HG03354 (cell line): ENCODE data around the gene WDR31.
"Not testable (repeated sequence)": the region's sequence is repeated elsewhere in the genome, so short reads cannot be mapped to it uniquely, and the experiment has no call there.

Source experiments
- ATAC-seq: cut with Tn5 transposase; IDR thresholded peaks from one replicate; pipeline ENCODE4 v1.9.1; 2021; ENCODE audit warnings: mild to moderate bottlenecking; ENCODE audit not compliant: unreplicated experiment, poor library complexity, severe bottlenecking

WDR31 gene

GRCh38 chr9:113368982-113369854 lies 29.1 kb upstream of the WDR31 start:
- no peak for ATAC-seq

DNA sequence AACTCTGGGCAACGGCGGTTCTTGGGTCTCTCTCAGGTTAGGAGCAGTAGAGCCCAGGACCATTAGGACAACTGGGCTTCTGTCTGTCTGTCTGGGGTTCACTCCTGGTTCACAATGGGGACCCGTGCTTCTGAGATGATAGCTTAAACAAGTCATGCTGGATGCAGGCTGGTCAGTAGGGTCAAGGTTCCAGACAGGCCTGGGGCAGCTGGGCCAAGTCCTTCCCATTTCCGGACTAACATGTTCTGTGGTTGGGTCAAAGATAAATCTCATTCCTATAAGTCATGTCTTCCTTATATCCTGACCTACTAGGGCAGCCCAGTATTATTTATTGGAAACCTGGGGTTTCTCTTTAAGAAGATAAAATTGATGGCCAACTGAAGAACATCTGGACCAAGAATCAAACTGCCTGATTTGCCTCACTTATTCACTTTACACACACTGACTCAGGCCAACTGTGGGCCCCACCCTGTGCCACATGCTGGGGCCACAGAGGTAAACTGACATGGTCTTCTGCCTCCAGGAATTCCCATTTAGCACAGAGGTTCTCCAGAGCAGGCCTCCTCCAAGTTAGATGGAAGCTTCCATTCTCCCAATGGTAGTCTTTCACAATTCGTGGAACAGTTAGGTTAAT lies 28.4 kb upstream of the WDR31 start:
- no peak for ATAC-seq

DNA sequence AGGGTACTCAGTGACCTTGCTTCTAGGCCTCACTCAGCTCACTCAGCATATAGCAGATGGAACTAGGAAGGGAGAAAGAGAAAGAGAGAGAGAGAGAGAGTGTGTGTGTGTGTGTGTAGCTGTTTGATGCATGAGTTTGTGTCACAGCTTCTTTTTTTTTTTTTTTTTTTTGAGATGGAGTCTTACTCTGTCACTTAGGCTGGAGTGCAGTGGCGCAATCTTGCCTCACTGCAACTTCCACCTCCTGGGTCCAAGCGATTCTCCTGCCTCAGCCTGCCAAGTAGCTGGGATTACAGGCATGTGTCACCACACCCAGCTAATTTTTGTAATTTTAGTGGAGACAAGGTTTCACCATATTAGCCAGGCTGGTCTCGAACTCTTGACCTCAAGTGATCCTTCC lies 25.6 kb upstream of the WDR31 start:
- ATAC-seq = not testable (repeated sequence)

- ATAC-seq = no peak
These were observed 24.9 kb upstream of the WDR31 start for GRCh38 chr9:113364951-113365350.

DNA sequence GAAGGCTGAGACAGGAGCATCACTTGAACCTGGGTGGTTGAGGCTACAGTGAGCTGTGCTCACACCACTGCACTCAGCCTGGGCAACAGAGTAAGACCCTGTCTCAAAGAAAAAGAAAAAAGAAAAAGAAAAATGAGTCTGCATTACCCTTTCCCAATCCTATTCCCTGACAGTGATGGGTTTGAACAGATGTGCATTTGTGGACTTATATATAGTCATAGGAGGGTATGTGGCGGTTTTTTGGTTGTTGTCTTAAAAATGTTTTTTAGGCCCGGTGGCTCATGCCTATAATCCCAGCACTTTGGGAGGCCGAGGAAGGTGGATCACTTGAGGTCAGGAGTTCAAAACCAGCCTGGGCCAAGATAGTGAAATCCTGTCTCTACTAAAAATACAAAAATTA lies 23.3 kb upstream of the WDR31 start:
- ATAC-seq = no peak

GRCh38 chr9:113361304-113362018 lies 21.4 kb upstream of the WDR31 start:
- no peak for ATAC-seq

DNA sequence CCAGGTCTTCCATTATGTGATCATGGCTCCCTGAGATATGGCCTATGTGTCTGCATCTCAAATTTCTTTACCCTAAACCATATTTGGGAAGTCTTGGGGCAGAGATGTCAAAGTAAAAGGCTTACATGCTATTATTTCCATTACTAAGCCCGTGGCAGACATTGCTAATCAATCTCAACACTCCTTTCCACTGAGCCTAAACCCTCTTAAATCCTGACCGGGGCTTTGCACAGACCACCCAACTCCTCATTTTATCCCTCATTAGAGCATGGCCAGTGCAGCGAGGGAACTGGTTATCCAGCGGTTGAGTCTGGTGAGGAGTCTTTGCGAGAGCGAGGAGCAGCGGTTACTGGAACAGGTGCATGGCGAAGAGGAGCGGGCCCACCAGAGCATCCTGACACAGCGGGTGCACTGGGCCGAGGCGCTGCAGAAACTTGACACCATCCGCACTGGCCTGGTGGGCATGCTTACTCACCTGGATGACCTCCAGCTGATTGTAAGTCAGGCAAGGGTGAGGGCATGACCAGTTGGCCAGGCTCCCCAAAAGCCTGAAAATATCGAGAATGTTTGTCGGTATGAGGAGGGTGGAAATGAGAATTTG lies 20.3 kb upstream of the WDR31 start:
- ATAC-seq = no peak

GRCh38 chr9:113359385-113359784 lies 19.3 kb upstream of the WDR31 start:
- ATAC-seq = no peak

DNA sequence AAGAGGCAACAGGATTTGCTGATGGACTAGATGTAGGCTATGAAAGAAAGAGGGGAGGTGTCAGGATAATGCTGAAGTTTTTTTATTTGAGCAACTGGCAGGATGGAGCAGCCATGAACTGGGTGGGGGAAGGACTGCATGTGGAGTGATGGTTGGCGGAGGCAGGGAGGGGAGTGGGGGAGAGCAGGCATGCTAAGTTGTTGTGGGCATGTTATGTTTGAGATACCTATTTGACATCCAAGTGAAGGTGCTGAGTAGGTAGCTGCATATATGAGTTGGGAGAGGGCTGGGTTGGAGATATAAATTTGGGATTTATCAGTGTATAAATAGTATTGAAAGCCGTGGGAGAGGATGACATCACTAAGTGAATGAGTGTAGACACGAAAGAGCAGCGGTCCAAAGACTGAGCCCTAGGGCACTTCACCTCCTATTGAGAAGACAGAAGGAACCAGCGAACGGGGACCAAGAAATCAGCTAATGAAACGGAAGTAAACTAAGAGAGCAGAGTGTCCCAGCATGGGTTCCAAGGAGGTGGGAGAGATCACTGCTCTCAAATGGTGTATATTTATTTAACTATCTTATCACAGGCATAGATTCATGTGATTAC lies 16.7 kb upstream of the WDR31 start:
- ATAC-seq = no peak

DNA sequence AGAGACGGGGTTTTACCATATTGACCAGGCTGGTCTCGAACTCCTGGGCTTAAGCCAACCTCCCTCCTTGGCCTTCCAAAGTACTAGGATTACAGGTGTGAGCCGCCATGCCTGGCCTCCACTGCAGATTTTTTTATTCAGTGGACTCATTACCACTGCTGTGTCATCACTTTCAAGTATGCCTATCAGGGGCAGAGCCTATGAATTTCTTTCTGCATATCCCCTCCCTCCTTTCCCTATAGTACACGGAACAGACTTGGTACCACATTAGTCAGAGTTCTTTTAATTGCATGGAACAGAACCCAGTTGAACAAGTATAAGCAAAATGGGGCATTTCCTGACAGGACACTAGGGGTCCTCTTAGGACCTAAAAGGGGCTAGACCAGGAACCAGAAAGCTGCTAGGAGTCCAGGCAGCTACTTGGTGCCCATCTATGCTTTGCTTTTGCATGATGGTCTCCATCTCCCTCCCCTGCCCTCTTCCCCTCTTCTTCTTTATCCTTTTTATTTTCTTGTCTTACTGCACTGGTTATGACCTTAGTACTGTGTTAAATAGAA lies 15.0 kb upstream of the WDR31 start:
- ATAC-seq = no peak

GRCh38 chr9:113352411-113352810 lies 12.3 kb upstream of the WDR31 start:
- ATAC-seq = no peak

- ATAC-seq = no peak
These were observed 11.9 kb upstream of the WDR31 start for GRCh38 chr9:113352006-113352405.

GRCh38 chr9:113350937-113351336 lies 10.9 kb upstream of the WDR31 start:
- ATAC-seq = no peak

- no peak for ATAC-seq
These were observed 10.1 kb upstream of the WDR31 start for GRCh38 chr9:113350107-113350661.

DNA sequence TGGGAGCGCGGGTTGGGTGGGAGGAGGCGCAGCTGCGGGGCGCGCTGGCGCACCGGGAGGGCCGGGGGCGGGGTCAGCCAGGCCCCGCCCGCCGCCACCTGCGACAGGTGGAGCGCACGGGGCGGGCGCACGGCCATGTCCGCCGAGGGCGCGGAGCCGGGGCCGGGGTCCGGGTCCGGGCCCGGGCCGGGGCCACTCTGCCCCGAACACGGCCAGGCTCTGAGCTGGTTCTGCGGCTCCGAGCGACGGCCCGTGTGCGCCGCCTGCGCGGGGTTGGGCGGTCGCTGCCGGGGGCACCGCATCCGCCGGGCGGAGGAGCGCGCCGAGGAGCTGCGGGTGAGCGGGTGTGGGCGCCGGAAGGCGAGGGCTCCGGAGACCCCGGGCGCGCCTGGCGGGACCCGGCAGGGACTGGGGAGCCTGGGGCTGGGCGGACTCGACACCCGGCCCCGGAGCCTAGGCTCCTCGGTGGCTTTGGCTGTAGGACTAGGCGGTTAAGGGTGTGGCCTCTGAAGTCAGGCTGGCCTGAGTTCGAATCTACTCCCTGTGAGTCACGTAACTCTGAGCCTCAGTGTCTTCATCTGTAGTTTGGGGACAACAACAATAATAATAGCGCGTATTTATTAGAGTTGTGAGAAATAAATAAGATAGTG lies 9.5 kb upstream of the WDR31 start, which contains the start of gene BSPRY:
Gene BSPRY, plus strand, starts transcription at position 97 of the 650 bp plus-strand sequence. Its CDS starts 39 bp downstream, at position 136.
- ATAC-seq = peak; percentile 48

DNA sequence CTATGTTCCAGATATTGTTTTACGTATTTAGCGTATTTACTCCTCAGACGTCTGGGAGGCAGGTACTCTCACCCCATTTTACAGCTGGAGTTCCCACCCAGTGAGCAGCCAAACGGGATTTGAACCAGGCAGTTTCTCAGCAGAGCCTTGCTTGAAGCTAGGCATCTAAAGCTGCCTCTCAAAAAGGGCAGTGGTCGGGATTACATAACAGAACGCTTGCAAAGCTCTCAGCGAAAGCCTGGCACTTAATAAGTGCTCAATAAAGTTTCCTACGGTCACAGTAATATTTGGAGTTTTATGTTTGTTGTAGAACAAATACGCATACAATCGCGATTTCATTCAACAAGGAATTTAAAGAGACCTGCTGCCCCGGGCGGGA lies 9.0 kb upstream of the WDR31 start:
- no peak for ATAC-seq

- ATAC-seq = no peak
These were observed 8.4 kb upstream of the WDR31 start for GRCh38 chr9:113348437-113348836.

- no peak for ATAC-seq
These were observed 5.6 kb upstream of the WDR31 start for GRCh38 chr9:113345671-113346070.

DNA sequence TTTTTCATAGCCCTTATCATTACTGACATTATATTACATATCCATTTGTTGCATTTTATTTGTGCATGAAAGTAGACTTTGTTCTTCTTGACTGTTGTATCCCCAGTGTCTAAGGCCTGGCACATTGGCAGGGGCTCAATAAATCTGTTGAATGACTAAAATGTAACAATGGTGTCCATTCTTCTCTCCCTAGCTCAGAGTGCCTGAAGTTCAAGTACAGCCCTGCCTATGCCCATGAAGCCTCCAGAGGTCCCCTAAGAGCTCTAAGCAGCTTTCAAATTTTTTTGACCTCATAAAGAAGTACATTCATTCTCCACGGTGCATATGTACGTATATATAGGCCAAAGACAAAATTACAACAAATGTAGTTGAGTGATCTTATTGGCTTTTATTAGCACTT lies 5.1 kb upstream of the WDR31 start:
- ATAC-seq = no peak
